AG09309 (cell line): ENCODE results near the gene TCERG1L.

Experiments
- DNase-seq: peaks from one replicate; pipeline ENCODE4 v3.0.0-alpha.2; 2010; ENCODE audit warnings: low read depth
- H3K4me3 ChIP-seq: 2 replicates; pipeline ENCODE4 v1.5.1; 2011; ENCODE audit warnings: mild to moderate bottlenecking, low read depth, low read length, moderate library complexity; ENCODE audit not compliant: control insufficient read depth
- CTCF ChIP-seq: IDR thresholded peaks from 2 replicates; pipeline ENCODE4 v1.5.1; 2011; ENCODE audit warnings: mild to moderate bottlenecking, low read depth, low read length, inconsistent platforms; ENCODE audit not compliant: insufficient read depth, control insufficient read depth; ENCODE audit errors: missing control alignments

TCERG1L gene

GRCh38 chr10:131099028-131099726 is 212.3 kb downstream of the TCERG1L start:
- no peak for DNase-seq
- no peak overlapping the region for H3K4me3 ChIP-seq
- TF ChIP-seq CTCF: no peak

- no peak overlapping the region for H3K4me3 ChIP-seq
- TF ChIP-seq CTCF: no peak
- no peak for DNase-seq
These were observed 213.0 kb downstream of the TCERG1L start for GRCh38 chr10:131098416-131098952.

- TF ChIP-seq CTCF: no peak
- H3K4me3 ChIP-seq: no peak overlapping the region
- DNase-seq: no peak
These were observed 215.5 kb downstream of the TCERG1L start for GRCh38 chr10:131096031-131096430.

- DNase-seq: no peak
- TF ChIP-seq CTCF: no peak
These were observed 216.3 kb downstream of the TCERG1L start for GRCh38 chr10:131095313-131095580.

GRCh38 chr10:131094527-131095312 is 216.8 kb downstream of the TCERG1L start:
- no peak for TF ChIP-seq CTCF
- H3K4me3 ChIP-seq: no peak overlapping the region
- no peak for DNase-seq

More at GRCh38 chr10:131095313-131095580, 216.3 kb downstream of the TCERG1L start:
- no peak overlapping the region for H3K4me3 ChIP-seq

- no peak for TF ChIP-seq CTCF
- no peak overlapping the region for H3K4me3 ChIP-seq
- DNase-seq: no peak
These were observed 217.6 kb downstream of the TCERG1L start for GRCh38 chr10:131093795-131094366.
